ENCODE measurements around the gene CNPY1. TPM values are rescaled to one million over a fixed set of nuclear protein-coding genes. Genes with fewer than 3 reads are reported as not detected.

CNPY1 gene
- total RNA-seq, 4 donors from 2014 or later = not detected

DNA sequence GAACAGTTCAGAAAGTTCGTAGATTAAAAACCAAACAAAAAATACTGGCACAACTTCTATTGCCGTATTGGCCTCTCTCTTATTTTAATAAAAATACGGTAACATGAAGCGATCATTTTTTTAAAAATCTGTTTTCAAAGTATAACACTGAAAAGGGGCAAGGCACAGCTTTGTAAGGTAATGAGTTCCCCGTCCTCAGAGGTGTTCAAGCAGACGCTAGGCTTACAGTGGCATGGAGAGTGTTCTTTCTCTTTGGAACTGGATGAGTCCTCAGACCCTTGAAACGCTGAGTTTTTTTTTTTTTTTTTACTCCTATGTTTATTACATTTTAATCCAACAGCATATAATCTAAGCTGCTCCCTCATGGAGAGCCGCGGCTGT is 80.6 kb downstream of the CNPY1 start:
- 19 to 20% methylated on average over 7 to 9 of the region's 9 CpGs for WGBS, 2 donors (ENCODE audit: low coverage in 1 of 2)
- Histone ChIP-seq H3K27ac (no peak overlapping the region), H3K27me3 (peaks cover 100% of the 10 kb centered on the region), H3K4me1 (peaks cover 11 to 20% (median 15%) of the 10 kb centered on the region in 4 donors), H3K9me3 (no peaks in the 10 kb centered on the region), H3K4me3 (no peak overlapping the region), H3K36me3 (no peaks in the 10 kb centered on the region)
- intact Hi-C loops (cut with DNase I; ENCODE audit: low total_unique reads) = no loop called here
- TF ChIP-seq EP300 (IDR thresholded peaks at IDR 0.05; ENCODE audit: low read depth) = no peak
- TF ChIP-seq POLR2A (IDR thresholded peaks at IDR 0.05) = no peak
- TF ChIP-seq, protein P1, sequence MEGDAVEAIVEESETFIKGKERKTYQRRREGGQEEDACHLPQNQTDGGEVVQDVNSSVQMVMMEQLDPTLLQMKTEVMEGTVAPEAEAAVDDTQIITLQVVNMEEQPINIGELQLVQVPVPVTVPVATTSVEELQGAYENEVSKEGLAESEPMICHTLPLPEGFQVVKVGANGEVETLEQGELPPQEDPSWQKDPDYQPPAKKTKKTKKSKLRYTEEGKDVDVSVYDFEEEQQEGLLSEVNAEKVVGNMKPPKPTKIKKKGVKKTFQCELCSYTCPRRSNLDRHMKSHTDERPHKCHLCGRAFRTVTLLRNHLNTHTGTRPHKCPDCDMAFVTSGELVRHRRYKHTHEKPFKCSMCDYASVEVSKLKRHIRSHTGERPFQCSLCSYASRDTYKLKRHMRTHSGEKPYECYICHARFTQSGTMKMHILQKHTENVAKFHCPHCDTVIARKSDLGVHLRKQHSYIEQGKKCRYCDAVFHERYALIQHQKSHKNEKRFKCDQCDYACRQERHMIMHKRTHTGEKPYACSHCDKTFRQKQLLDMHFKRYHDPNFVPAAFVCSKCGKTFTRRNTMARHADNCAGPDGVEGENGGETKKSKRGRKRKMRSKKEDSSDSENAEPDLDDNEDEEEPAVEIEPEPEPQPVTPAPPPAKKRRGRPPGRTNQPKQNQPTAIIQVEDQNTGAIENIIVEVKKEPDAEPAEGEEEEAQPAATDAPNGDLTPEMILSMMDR (IDR thresholded peaks at IDR 0.05) = no peak
- no peak for TF ChIP-seq POLR2AphosphoS5 (IDR thresholded peaks at IDR 0.05)
- in situ Hi-C loops (cut with MboI; ENCODE audit: low pct_ligation_motif_present in 1 of 4, low pct_unique_long_range_greater_than_20kb in 1 of 4, low sequenced_read_pairs in 3 of 4) = no loop called here
- DNase-seq = no peak

DNA sequence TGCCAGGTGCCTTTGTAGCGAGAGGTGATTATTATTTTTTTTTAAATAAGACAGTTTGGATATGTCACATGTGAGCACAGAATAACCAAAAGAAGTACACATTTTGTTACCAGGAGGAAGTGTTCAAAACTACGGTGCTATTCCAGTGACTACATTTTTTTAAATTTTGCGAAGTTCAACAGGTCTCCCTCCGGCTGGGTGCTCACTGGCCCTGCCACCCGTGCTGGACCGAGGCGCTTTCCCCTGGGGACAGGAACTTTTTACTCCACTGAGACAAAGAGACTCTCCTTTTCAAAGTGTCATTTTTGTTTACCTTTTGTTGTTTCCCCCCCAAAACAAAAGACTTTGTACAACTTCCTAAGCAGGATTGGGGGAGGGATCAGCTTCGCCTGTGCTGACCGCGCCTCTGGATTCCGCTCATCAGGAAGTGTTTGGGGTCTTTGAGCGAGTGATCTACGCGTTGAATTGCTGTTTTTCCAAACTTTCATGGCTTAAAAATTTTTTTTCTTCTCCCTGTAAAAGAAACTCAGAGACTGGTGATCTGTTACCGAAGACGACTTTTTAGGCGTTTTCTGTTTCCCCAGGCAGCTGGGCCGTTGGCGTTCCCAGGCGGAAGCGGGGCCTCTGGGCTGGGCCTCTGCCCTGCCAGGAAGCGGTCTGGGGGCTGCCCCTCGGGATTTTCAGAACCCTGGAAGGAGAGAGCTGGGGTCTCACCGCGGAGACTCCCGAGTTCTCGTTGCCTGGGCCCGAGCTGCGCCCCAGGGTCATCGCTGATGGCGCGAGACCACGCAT is 81.2 kb downstream of the CNPY1 start:
- WGBS, 2 donors (ENCODE audit: low coverage in 1 of 2) = 16 to 28% methylated on average over 7 to 33 of the region's 33 CpGs
- no peak overlapping the region for H3K27ac ChIP-seq
- no peaks in the 10 kb centered on the region for H3K36me3 ChIP-seq
- DNase-seq = no peak
- H3K4me1 ChIP-seq = peaks cover 11 to 20% (median 15%) of the 10 kb centered on the region in 4 donors
- TF ChIP-seq POLR2AphosphoS5 (IDR thresholded peaks at IDR 0.05) = no peak
- TF ChIP-seq, protein P1 (IDR thresholded peaks at IDR 0.05) = no peak
- peaks cover 100% of the 10 kb centered on the region for H3K27me3 ChIP-seq
- in situ Hi-C loops (cut with MboI; ENCODE audit: low pct_ligation_motif_present in 1 of 4, low pct_unique_long_range_greater_than_20kb in 1 of 4, low sequenced_read_pairs in 3 of 4) (no loop called here), intact Hi-C loops (cut with DNase I; ENCODE audit: low total_unique reads) (no loop called here)
- H3K4me3 ChIP-seq = no peak overlapping the region
- no peaks in the 10 kb centered on the region for H3K9me3 ChIP-seq

DNA sequence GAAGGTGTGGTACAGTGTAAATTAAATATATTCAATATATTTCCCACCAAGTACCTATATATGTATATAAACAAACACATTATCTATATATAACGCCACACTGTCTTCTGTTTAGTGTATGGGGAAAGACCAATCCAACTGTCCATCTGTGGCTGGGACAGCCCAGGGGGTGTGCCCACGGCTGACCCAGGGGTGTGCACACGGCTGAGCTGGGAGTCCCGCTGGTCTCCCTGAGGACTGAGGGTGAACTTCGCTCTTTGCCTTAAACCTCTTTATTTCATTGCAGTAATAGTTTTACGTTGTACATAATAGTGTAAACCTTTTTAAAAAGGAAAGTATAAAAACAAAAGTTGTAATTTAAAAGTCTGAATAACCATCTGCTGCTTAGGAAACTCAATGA is 82.2 kb downstream of the CNPY1 start:
- peaks cover 11 to 24% (median 19%) of the 10 kb centered on the region in 4 donors for H3K4me1 ChIP-seq
- H3K36me3 ChIP-seq = no peaks in the 10 kb centered on the region
- 11 to 30% methylated on average over 5 to 6 of the region's 6 CpGs for WGBS, 2 donors (ENCODE audit: low coverage in 1 of 2)
- H3K27ac ChIP-seq = no peak overlapping the region
- in situ Hi-C loops (cut with MboI; ENCODE audit: low pct_ligation_motif_present in 1 of 4, low pct_unique_long_range_greater_than_20kb in 1 of 4, low sequenced_read_pairs in 3 of 4) = no loop called here
- H3K9me3 ChIP-seq = no peaks in the 10 kb centered on the region
- no peak for TF ChIP-seq POLR2AphosphoS5 (IDR thresholded peaks at IDR 0.05)
- TF ChIP-seq, protein P1 (IDR thresholded peaks at IDR 0.05) = no peak
- TF ChIP-seq POLR2A (IDR thresholded peaks at IDR 0.05) = no peak
- TF ChIP-seq EP300 (IDR thresholded peaks at IDR 0.05; ENCODE audit: low read depth) = no peak
- intact Hi-C loops (cut with DNase I; ENCODE audit: low total_unique reads) = no loop called here
- H3K4me3 ChIP-seq = no peak overlapping the region
- H3K27me3 ChIP-seq = peaks cover 100% of the 10 kb centered on the region
- DNase-seq = no peak

DNA sequence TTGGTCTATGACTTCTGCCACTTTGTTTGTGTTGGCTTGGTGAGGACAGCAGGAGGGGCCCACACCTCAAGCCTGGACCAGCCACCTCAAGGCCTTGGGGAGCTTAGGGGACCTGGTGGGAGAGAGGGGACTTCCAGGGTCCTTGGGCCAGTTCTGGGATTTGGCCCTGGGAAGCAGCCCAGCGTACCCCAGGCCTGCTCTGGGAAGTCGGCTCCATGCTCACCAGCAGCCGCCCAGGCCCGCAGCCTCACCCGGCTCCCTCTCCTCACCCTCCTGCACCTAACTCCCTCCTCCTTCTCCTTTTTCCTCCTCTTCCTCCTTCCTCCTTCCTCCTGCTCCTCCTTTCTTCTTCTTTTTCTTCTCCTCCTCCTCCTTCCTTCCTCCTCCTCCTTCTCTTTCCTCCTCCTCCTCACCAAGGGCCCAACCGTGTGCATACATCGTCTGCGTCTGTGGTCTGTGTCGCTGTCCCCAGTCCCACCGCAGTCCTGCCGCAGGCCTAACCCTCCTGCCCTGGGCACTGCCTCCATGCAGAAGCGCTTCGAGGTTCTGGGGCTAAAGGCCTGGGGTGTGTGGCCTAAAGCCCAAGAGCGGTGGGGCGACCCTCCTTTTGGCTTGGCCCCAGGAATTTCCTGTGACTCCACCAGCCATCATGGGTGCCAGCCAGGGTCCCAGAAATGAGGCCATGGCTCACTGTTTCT is 83.1 kb downstream of the CNPY1 start:
- peaks cover 13 to 30% (median 25%) of the 10 kb centered on the region in 4 donors for H3K4me1 ChIP-seq
- intact Hi-C loops (cut with DNase I; ENCODE audit: low total_unique reads) = no loop called here
- no peak overlapping the region for H3K4me3 ChIP-seq
- H3K36me3 ChIP-seq = no peaks in the 10 kb centered on the region
- H3K27me3 ChIP-seq = peaks cover 100% of the 10 kb centered on the region
- no peaks in the 10 kb centered on the region for H3K9me3 ChIP-seq
- H3K27ac ChIP-seq = no peak overlapping the region
- no peak for DNase-seq
- WGBS, 2 donors (ENCODE audit: low coverage in 1 of 2) = 28% methylated on average over 15 of the region's 15 CpGs; no CpG with 5 or more reads in 1 of the 2 donors
- in situ Hi-C loops (cut with MboI; ENCODE audit: low pct_ligation_motif_present in 1 of 4, low pct_unique_long_range_greater_than_20kb in 1 of 4, low sequenced_read_pairs in 3 of 4) = no loop called here
- TF ChIP-seq POLR2AphosphoS5 (IDR thresholded peaks at IDR 0.05) = no peak
- TF ChIP-seq, protein P1 (IDR thresholded peaks at IDR 0.05) = no peak
- TF ChIP-seq POLR2A (IDR thresholded peaks at IDR 0.05) = no peak
- TF ChIP-seq EP300 (IDR thresholded peaks at IDR 0.05; ENCODE audit: low read depth) = no peak
